GM23248 (cell line): Measurements from ENCODE around the gene CLDN1.

Experiments
- EZH2 ChIP-seq: fragments of 200-600 bp; sonication (generic); IDR thresholded peaks from 2 replicates; pipeline ENCODE4 v1.6.1; 2018; ENCODE audit warnings: antibody characterized with exemption, mild to moderate bottlenecking; ENCODE audit not compliant: insufficient read depth, poor library complexity, severe bottlenecking
- EZH2phosphoT487 ChIP-seq: fragments of 200-600 bp; sonication (generic); IDR thresholded peaks from 2 replicates; pipeline ENCODE4 v1.6.1; 2018; ENCODE audit warnings: antibody characterized with exemption, moderate library complexity, mild to moderate bottlenecking, low read depth; ENCODE audit not compliant: insufficient read depth

GRCh38 chr3:190269101-190269500 is 53.1 kb downstream of the CLDN1 start:
- no peak for TF ChIP-seq EZH2phosphoT487
- TF ChIP-seq EZH2, result no peak
